HepG2 (cell line): ENCODE results near the gene ZXDC. TPM values are rescaled to one million over a fixed set of nuclear protein-coding genes. Genes with fewer than 3 reads are reported as not detected.

Experiments used
- BRF2 ChIP-seq: sonication (generic); formaldehyde crosslinking; IDR thresholded peaks from 2 replicates; pipeline ENCODE4 v1.8.1; 2022; ENCODE audit warnings: mild to moderate bottlenecking, missing genetic modification reagents
- MIXL1 ChIP-seq: IDR thresholded peaks from 2 replicates; pipeline ENCODE4 v1.6.1; 2016
- NFE2L2 ChIP-seq: fragments of 150-350 bp; IDR thresholded peaks from 2 replicates; pipeline ENCODE4 v1.6.1; 2014; ENCODE audit warnings: low read length
- ONECUT2 ChIP-seq: sonication (generic); formaldehyde crosslinking; IDR thresholded peaks from 2 replicates; pipeline ENCODE4 v1.4.0; 2020; ENCODE audit warnings: missing genetic modification reagents
- PHF5A ChIP-seq: IDR thresholded peaks from one replicate; pipeline ENCODE4 v1.6.1; 2018; ENCODE audit warnings: low read depth, missing genetic modification reagents; ENCODE audit not compliant: unreplicated experiment
- RCOR2 ChIP-seq: IDR thresholded peaks from 2 replicates; pipeline ENCODE4 v1.6.1; 2016; ENCODE audit warnings: missing biosample characterization, missing genetic modification reagents
- SALL1 ChIP-seq: sonication (generic); formaldehyde crosslinking; IDR thresholded peaks from 2 replicates; pipeline ENCODE4 v1.8.0; 2022; ENCODE audit warnings: mild to moderate bottlenecking, missing genetic modification reagents
- SIX4 ChIP-seq: sonication (generic); formaldehyde crosslinking; IDR thresholded peaks from 2 replicates; pipeline ENCODE4 v1.4.0; 2020; ENCODE audit warnings: missing genetic modification reagents
- SMAD1 ChIP-seq: sonication (generic); formaldehyde crosslinking; IDR thresholded peaks from 2 replicates; pipeline ENCODE4 v1.4.0; 2020; ENCODE audit warnings: missing genetic modification reagents, low read depth, mild to moderate bottlenecking, borderline replicate concordance
- TGIF2 ChIP-seq: IDR thresholded peaks from 2 replicates; pipeline ENCODE4 v1.6.1; 2016; ENCODE audit warnings: control low read depth, missing compliant biosample characterization
- TP53 ChIP-seq: sonication (generic); formaldehyde crosslinking; conservative IDR thresholded peaks from 2 replicates; pipeline ENCODE4 v1.4.0; 2020; ENCODE audit warnings: missing genetic modification reagents
- ZBED4 ChIP-seq: sonication (generic); formaldehyde crosslinking; IDR thresholded peaks from 2 replicates; pipeline ENCODE4 v1.4.0; 2020; ENCODE audit warnings: missing genetic modification reagents, borderline replicate concordance
- ZFP36 ChIP-seq: fragments of 150-350 bp; IDR thresholded peaks from 2 replicates; pipeline ENCODE4 v1.6.1; 2018; ENCODE audit warnings: borderline replicate concordance, low read length, low read depth; ENCODE audit not compliant: partially characterized antibody
- ZNF160 ChIP-seq: sonication (generic); formaldehyde crosslinking; IDR thresholded peaks from 2 replicates; pipeline ENCODE4 v1.8.0; 2022; ENCODE audit warnings: mild to moderate bottlenecking, inconsistent platforms, missing genetic modification reagents
- ZNF24 ChIP-seq: fragments of 450-650 bp; IDR thresholded peaks from 2 replicates; pipeline ENCODE4 v1.6.1; 2017; ENCODE audit warnings: antibody characterized with exemption, mild to moderate bottlenecking
- ZNF260 ChIP-seq: sonication (generic); formaldehyde crosslinking; IDR thresholded peaks from 2 replicates; pipeline ENCODE4 v1.4.0; 2020; ENCODE audit warnings: missing genetic modification reagents, low read depth, mild to moderate bottlenecking, borderline replicate concordance
- ZNF282 ChIP-seq: fragments of 450-650 bp; IDR thresholded peaks from 2 replicates; pipeline ENCODE4 v1.6.1; 2018; ENCODE audit not compliant: partially characterized antibody
- ZNF331 ChIP-seq: sonication (generic); formaldehyde crosslinking; IDR thresholded peaks from 2 replicates; pipeline ENCODE4 v1.4.0; 2020; ENCODE audit warnings: missing genetic modification reagents
- ZNF33A ChIP-seq: sonication (generic); formaldehyde crosslinking; IDR thresholded peaks from 2 replicates; pipeline ENCODE4 v1.5.1; 2020; ENCODE audit warnings: missing genetic modification reagents, mild to moderate bottlenecking, moderate library complexity, borderline replicate concordance
- ZNF609 ChIP-seq: sonication (generic); formaldehyde crosslinking; IDR thresholded peaks from 2 replicates; pipeline ENCODE4 v1.4.0; 2020; ENCODE audit warnings: mild to moderate bottlenecking, missing genetic modification reagents, borderline replicate concordance
- ZNF850 ChIP-seq: sonication (generic); formaldehyde crosslinking; conservative IDR thresholded peaks from 2 replicates; pipeline ENCODE4 v1.9.0; 2021; ENCODE audit warnings: mild to moderate bottlenecking, missing genetic modification reagents
- polyA plus RNA-seq, 8 experiments: library from polyadenylated mRNA; depleted of rRNA in 3 of 8; stranded (reverse) in 7 of 8; unstranded in 1 of 8; fragments of >200 nt; fragmentation: Illumina TruSeq in 4 of 8; extraction: Trizol in 4 of 8; gene quantifications; 2 replicates each; pipeline versions ENCODE4 v1.2.1 to v1.2.3, GENCODE V29; 2011 to 2016; ENCODE audit warnings: low read depth in 4 of 8, missing spikeins in 1 of 8, mixed read lengths in 1 of 8; ENCODE audit not compliant: insufficient read depth in 1 of 8
- total RNA-seq, 5 experiments: library from RNA; depleted of rRNA; stranded (reverse); fragments of >200 nt; fragmentation: Illumina TruSeq; extraction: Trizol; gene quantifications; 2 replicates each; pipeline ENCODE4 v1.2.3, GENCODE V29; 2016; ENCODE audit warnings: low read depth in 1 of 5

The ZXDC gene
- total and polyA plus RNA-seq, 2 of the 13 experiments (the other 11 are each of a cell fraction or from before 2014, with no cell fraction given): 17.6 to 21.2 TPM

GRCh38 chr3:126476166-126477060, 722 bp upstream of the ZXDC start (continued):
- no peak for TF ChIP-seq ZNF850 (CRISPR knock-in tag)
- no peak for TF ChIP-seq TP53 (CRISPR knock-in tag)
- no peak for TF ChIP-seq BRF2 (CRISPR knock-in tag)
- TF ChIP-seq ZNF609 (CRISPR knock-in tag): no peak
- TF ChIP-seq ZNF331 (CRISPR knock-in tag): no peak
- no peak for TF ChIP-seq SIX4 (CRISPR knock-in tag)
- TF ChIP-seq NFE2L2: no peak
- TF ChIP-seq SMAD1 (CRISPR knock-in tag): no peak
- TF ChIP-seq ZBED4 (CRISPR knock-in tag): 0 out of 2 replicates have a peak, but pooled peaks have one; percentile 33
- no peak for TF ChIP-seq ZFP36
- TF ChIP-seq PHF5A: no peak
- peak; percentile 33; the same call in 1 of the 2 replicates for TF ChIP-seq SALL1
- no peak for TF ChIP-seq ZNF160 (CRISPR knock-in tag)
- TF ChIP-seq ZNF260 (CRISPR knock-in tag): no peak
- no peak for TF ChIP-seq ZNF33A (CRISPR knock-in tag)
- no peak for TF ChIP-seq RCOR2 (CRISPR knock-in tag)
- TF ChIP-seq ONECUT2: no peak
- TF ChIP-seq ZNF24: no peak
- no peak for TF ChIP-seq MIXL1 (CRISPR knock-in tag)
- TF ChIP-seq TGIF2: no peak
- no peak for TF ChIP-seq ZNF282
